Fibroblast of lung (primary cell): ENCODE measurements around the gene DMGDH. TPM values are rescaled to one million over a fixed set of nuclear protein-coding genes. Genes with fewer than 3 reads are reported as not detected.

Experiments
- DNase-seq, 2 donors: peaks; one replicate each; pipeline versions ENCODE4 v3.0.0 to v3.0.0-alpha.2; 2010; ENCODE audit warnings: low read depth in 2 of 2
- H2AFZ ChIP-seq: 2 replicates; pipeline ENCODE4 v1.5.1; 2012; ENCODE audit warnings: low read length, control low read depth, inconsistent platforms
- H3K27ac ChIP-seq: 2 replicates; pipeline ENCODE4 v1.5.1; 2011; ENCODE audit warnings: low read length, control low read depth; ENCODE audit not compliant: insufficient read depth
- H3K27me3 ChIP-seq: 2 replicates; pipeline ENCODE4 v1.5.1; 2011; ENCODE audit warnings: mild to moderate bottlenecking, low read length; ENCODE audit not compliant: control insufficient read depth, insufficient read depth
- H3K36me3 ChIP-seq: 2 replicates; pipeline ENCODE4 v1.5.1; 2011; ENCODE audit warnings: low read length; ENCODE audit not compliant: control insufficient read depth, insufficient read depth
- H3K4me1 ChIP-seq: 2 replicates; pipeline ENCODE4 v1.5.1; 2011; ENCODE audit warnings: low read length; ENCODE audit not compliant: control insufficient read depth, insufficient read depth; ENCODE audit errors: extremely low read depth
- H3K4me2 ChIP-seq: 2 replicates; pipeline ENCODE4 v1.5.1; 2011; ENCODE audit warnings: low read length, control low read depth; ENCODE audit not compliant: insufficient read depth; ENCODE audit errors: extremely low read depth
- H3K4me3 ChIP-seq, 4 experiments: fragments of 200-600 bp in 1 of 4; sonication (generic) in 1 of 4; replicated peaks in 1 of 4; 2 replicates each; pipeline ENCODE4 v1.5.1; 2011 to 2016; ENCODE audit warnings: low read length in 4 of 4, low read depth in 3 of 4, mild to moderate bottlenecking in 3 of 4, control low read depth in 2 of 4, inconsistent platforms in 1 of 4, mixed read lengths in 1 of 4; ENCODE audit not compliant: insufficient read depth in 1 of 4; ENCODE audit errors: control extremely low read depth in 1 of 4
- H3K79me2 ChIP-seq: 2 replicates; pipeline ENCODE4 v1.5.1; 2012; ENCODE audit warnings: mild to moderate bottlenecking, low read length, inconsistent platforms; ENCODE audit not compliant: control insufficient read depth, insufficient read depth
- H3K9ac ChIP-seq: 2 replicates; pipeline ENCODE4 v1.5.1; 2011; ENCODE audit warnings: mild to moderate bottlenecking, low read length, control low read depth; ENCODE audit not compliant: insufficient read depth
- H3K9me3 ChIP-seq: 2 replicates; pipeline ENCODE4 v1.5.1; 2012; ENCODE audit warnings: low read depth, low read length; ENCODE audit not compliant: control insufficient read depth, insufficient read depth
- H4K20me1 ChIP-seq: 2 replicates; pipeline ENCODE4 v1.5.1; 2011; ENCODE audit warnings: low read length; ENCODE audit not compliant: control insufficient read depth, insufficient read depth; ENCODE audit errors: extremely low read depth
- EZH2 ChIP-seq: IDR thresholded peaks from 2 replicates; pipeline ENCODE4 v1.5.1; 2012; ENCODE audit warnings: low read length, control low read depth, mild to moderate bottlenecking; ENCODE audit errors: missing control alignments
- polyA plus RNA-seq, 2 donors: library from polyadenylated mRNA; depleted of rRNA in 1 of 2; stranded (reverse) in 1 of 2; unstranded in 1 of 2; fragments of >200 nt; gene quantifications; 2 replicates each; pipeline ENCODE4 v1.2.1, GENCODE V29; 2011 to 2012; ENCODE audit warnings: missing spikeins in 1 of 2
- total RNA-seq: library from RNA; depleted of rRNA; stranded (reverse); fragments of >200 nt; gene quantifications from 2 replicates; pipeline ENCODE4 v1.2.1, GENCODE V29; 2014
- TF ChIP-seq, protein P1 (sequence below), 2 donors: IDR thresholded peaks in 1 of 2; conservative IDR thresholded peaks in 1 of 2; 1 replicate in 1 of 2; 2 replicates in 1 of 2; pipeline ENCODE4 v1.5.1; 2011 to 2012; ENCODE audit warnings: low read length in 2 of 2, control low read depth in 1 of 2, inconsistent platforms in 1 of 2, low read depth in 1 of 2, mild to moderate bottlenecking in 1 of 2

DMGDH gene
- total and polyA plus RNA-seq, 2 donors (not counting 1 experiment from before 2014, with no cell fraction given), result 0.89 to 7.9 TPM

DNA sequence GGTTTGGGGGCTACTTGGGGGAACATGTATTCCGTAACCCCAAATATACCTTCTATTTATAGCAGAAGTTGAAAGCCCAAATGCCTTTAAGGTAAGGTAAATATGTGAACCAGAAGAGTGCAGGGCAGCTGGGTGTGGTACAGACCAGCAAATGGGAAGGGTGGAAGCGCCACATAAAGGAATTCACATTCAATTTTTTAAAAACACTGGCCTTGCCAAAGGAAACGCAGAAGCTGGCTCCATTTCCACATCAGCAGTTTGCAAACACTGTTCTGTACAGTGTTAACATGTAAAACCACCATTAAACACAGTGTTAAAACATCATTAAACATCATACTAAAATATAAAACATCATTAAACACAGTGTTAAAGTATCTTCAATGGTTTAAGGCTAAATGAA, 38.6 kb upstream of the DMGDH start:
- no peak overlapping the region for H3K4me3 ChIP-seq
- no peaks in the 10 kb centered on the region for H4K20me1 ChIP-seq
- no peak for DNase-seq
- no peaks in the 10 kb centered on the region for H3K9me3 ChIP-seq
- no peaks in the 10 kb centered on the region for H3K4me1 ChIP-seq
- no peak for TF ChIP-seq EZH2
- TF ChIP-seq, protein P1, sequence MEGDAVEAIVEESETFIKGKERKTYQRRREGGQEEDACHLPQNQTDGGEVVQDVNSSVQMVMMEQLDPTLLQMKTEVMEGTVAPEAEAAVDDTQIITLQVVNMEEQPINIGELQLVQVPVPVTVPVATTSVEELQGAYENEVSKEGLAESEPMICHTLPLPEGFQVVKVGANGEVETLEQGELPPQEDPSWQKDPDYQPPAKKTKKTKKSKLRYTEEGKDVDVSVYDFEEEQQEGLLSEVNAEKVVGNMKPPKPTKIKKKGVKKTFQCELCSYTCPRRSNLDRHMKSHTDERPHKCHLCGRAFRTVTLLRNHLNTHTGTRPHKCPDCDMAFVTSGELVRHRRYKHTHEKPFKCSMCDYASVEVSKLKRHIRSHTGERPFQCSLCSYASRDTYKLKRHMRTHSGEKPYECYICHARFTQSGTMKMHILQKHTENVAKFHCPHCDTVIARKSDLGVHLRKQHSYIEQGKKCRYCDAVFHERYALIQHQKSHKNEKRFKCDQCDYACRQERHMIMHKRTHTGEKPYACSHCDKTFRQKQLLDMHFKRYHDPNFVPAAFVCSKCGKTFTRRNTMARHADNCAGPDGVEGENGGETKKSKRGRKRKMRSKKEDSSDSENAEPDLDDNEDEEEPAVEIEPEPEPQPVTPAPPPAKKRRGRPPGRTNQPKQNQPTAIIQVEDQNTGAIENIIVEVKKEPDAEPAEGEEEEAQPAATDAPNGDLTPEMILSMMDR (conservative IDR thresholded peaks at IDR 0.05 in 1 of 2, IDR thresholded peaks at IDR 0.05 in 1 of 2; ENCODE audit: low read depth in 1 of 2, low read length in 2 of 2), result no peak
- H3K36me3 ChIP-seq, result no peaks in the 10 kb centered on the region
- no peak overlapping the region for H3K27ac ChIP-seq
- H3K4me2 ChIP-seq, result no peak overlapping the region
- no peak overlapping the region for H3K9ac ChIP-seq
- H3K79me2 ChIP-seq, result no peaks in the 10 kb centered on the region
- no peak overlapping the region for H2AFZ ChIP-seq
- H3K27me3 ChIP-seq, result peaks cover 19% of the 10 kb centered on the region

DNA sequence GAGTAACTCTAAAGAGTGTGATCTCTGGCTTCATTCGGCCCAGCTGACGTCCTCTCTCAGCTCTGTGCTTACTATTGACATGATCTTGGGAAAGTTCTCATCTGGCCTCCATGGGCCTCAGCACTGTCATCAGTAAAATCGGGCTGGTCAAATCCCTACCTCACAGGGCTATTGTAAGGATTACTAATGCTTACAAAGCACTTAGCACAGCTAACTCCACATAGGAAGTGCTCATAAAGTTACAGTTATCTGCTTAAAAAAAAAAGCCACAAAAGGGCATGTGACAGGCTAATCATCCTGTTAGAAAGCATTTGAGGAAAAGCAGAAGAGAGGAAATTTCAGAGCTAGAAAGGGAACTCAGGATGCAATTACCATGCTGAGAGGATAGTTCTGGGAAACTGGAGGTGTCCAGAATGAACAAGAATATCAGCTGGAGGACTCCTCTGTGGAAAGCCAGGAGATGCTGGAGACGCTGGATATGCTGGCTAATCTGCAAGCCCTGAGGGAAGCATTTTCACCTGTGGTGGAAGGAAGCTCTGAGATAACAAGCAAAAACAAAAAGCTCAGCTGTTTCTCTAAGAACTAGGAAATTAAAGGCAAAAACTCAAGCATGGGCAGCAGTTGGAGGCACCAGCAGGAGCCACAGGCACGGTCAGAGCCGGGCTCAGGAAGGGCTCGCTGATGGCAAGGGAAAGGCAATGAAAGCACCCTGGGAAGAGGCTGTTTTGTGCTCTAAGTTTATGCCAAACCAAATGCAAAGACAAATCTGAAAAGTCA, 37.7 kb upstream of the DMGDH start:
- DNase-seq, result peak in 1 of 2 donors; percentile 24
- H3K36me3 ChIP-seq, result no peaks in the 10 kb centered on the region
- no peak overlapping the region for H3K4me2 ChIP-seq
- TF ChIP-seq, protein P1 (conservative IDR thresholded peaks at IDR 0.05 in 1 of 2, IDR thresholded peaks at IDR 0.05 in 1 of 2; ENCODE audit: low read depth in 1 of 2, low read length in 2 of 2), result no peak
- TF ChIP-seq EZH2, result no peak
- H3K4me1 ChIP-seq, result no peaks in the 10 kb centered on the region
- no peak overlapping the region for H3K4me3 ChIP-seq
- H3K79me2 ChIP-seq, result no peaks in the 10 kb centered on the region
- H3K27me3 ChIP-seq, result peaks cover 11% of the 10 kb centered on the region
- H3K9ac ChIP-seq, result no peak overlapping the region
- no peak overlapping the region for H2AFZ ChIP-seq
- H4K20me1 ChIP-seq, result no peaks in the 10 kb centered on the region
- no peak overlapping the region for H3K27ac ChIP-seq
- H3K9me3 ChIP-seq, result no peaks in the 10 kb centered on the region

DNA sequence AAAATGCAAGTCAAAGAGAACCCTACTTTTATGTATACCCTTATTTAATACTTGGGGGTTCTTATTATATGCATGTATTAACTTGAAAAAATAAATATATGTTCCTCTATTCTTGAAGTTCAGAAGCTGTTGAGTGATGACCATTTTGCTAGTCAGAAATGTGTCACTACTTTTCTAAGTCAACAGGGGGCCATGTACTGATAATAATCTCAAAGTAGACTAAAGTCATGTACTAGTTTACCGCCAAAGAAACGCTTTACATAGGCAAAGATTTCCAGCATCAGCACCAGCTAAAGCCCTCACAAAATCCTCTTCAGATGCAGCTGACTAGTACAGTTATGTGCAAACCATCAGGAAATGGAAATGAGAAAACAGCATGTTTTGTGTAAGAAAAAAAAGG, 36.4 kb upstream of the DMGDH start:
- Histone ChIP-seq H3K9me3 (no peaks in the 10 kb centered on the region), H3K36me3 (no peaks in the 10 kb centered on the region), H3K4me3 (no peak overlapping the region), H2AFZ (no peak overlapping the region), H3K79me2 (no peaks in the 10 kb centered on the region), H3K27me3 (no peaks in the 10 kb centered on the region), H3K4me2 (no peak overlapping the region), H3K4me1 (no peaks in the 10 kb centered on the region), H3K27ac (no peak overlapping the region), H3K9ac (no peak overlapping the region), H4K20me1 (no peaks in the 10 kb centered on the region)
- TF ChIP-seq, protein P1 (conservative IDR thresholded peaks at IDR 0.05 in 1 of 2, IDR thresholded peaks at IDR 0.05 in 1 of 2; ENCODE audit: low read depth in 1 of 2, low read length in 2 of 2), result no peak
- no peak for TF ChIP-seq EZH2
- DNase-seq, result no peak
